HepG2 (cell line): ENCODE measurements around the gene SLC9A8. TPM values are rescaled to one million over a fixed set of nuclear protein-coding genes. Genes with fewer than 3 reads are reported as not detected.

Experiments used
- FOSL2 ChIP-seq: sonication (generic); formaldehyde crosslinking; IDR thresholded peaks from 2 replicates; pipeline ENCODE4 v1.4.0; 2020; ENCODE audit warnings: missing genetic modification reagents
- IRX3 ChIP-seq: sonication (generic); formaldehyde crosslinking; IDR thresholded peaks from 2 replicates; pipeline ENCODE4 v1.8.1; 2023; ENCODE audit warnings: mild to moderate bottlenecking, low read depth, missing genetic modification reagents, borderline replicate concordance
- ISL2 ChIP-seq: sonication (generic); formaldehyde crosslinking; IDR thresholded peaks from 2 replicates; pipeline ENCODE4 v1.5.0; 2020; ENCODE audit warnings: missing genetic modification reagents
- ONECUT2 ChIP-seq: sonication (generic); formaldehyde crosslinking; IDR thresholded peaks from 2 replicates; pipeline ENCODE4 v1.4.0; 2020; ENCODE audit warnings: missing genetic modification reagents
- RELA ChIP-seq: sonication (generic); formaldehyde crosslinking; IDR thresholded peaks from 2 replicates; pipeline ENCODE4 v1.4.0; 2020; ENCODE audit warnings: missing genetic modification reagents
- RXRA ChIP-seq: sonication (generic); formaldehyde crosslinking; IDR thresholded peaks from 2 replicates; pipeline ENCODE4 v1.5.1; 2020; ENCODE audit warnings: missing genetic modification reagents
- RXRB ChIP-seq: IDR thresholded peaks from 2 replicates; pipeline ENCODE4 v1.6.1; 2016; ENCODE audit warnings: borderline replicate concordance, missing genetic modification reagents, missing compliant biosample characterization
- TSC22D2 ChIP-seq: sonication (generic); formaldehyde crosslinking; IDR thresholded peaks from 2 replicates; pipeline ENCODE4 v1.5.1; 2020; ENCODE audit warnings: missing genetic modification reagents, mild to moderate bottlenecking, borderline replicate concordance
- ZNF234 ChIP-seq: sonication (generic); formaldehyde crosslinking; conservative IDR thresholded peaks from 2 replicates; pipeline ENCODE4 v1.5.1; 2020; ENCODE audit warnings: mild to moderate bottlenecking, missing genetic modification reagents
- ZNF724P ChIP-seq: sonication (generic); formaldehyde crosslinking; IDR thresholded peaks from 2 replicates; pipeline ENCODE4 v1.8.0; 2022; ENCODE audit warnings: missing genetic modification reagents, borderline replicate concordance
- polyA plus RNA-seq, 8 experiments: library from polyadenylated mRNA; depleted of rRNA in 3 of 8; stranded (reverse) in 7 of 8; unstranded in 1 of 8; fragments of >200 nt; fragmentation: Illumina TruSeq in 4 of 8; extraction: Trizol in 4 of 8; gene quantifications; 2 replicates each; pipeline versions ENCODE4 v1.2.1 to v1.2.3, GENCODE V29; 2011 to 2016; ENCODE audit warnings: low read depth in 4 of 8, missing spikeins in 1 of 8, mixed read lengths in 1 of 8; ENCODE audit not compliant: insufficient read depth in 1 of 8
- total RNA-seq, 5 experiments: library from RNA; depleted of rRNA; stranded (reverse); fragments of >200 nt; fragmentation: Illumina TruSeq; extraction: Trizol; gene quantifications; 2 replicates each; pipeline ENCODE4 v1.2.3, GENCODE V29; 2016; ENCODE audit warnings: low read depth in 1 of 5
- TF ChIP-seq, protein P1 (sequence below): sonication (generic); formaldehyde crosslinking; IDR thresholded peaks from 2 replicates; pipeline ENCODE4 v1.4.0; 2020; ENCODE audit warnings: missing genetic modification reagents, borderline replicate concordance
- TF ChIP-seq, protein P2 (sequence below), 2 experiments: sonication (generic) in 1 of 2; formaldehyde crosslinking in 1 of 2; IDR thresholded peaks; 2 replicates each; pipeline versions ENCODE4 v1.4.0 to v1.6.1; 2016 to 2020; ENCODE audit warnings: borderline replicate concordance in 1 of 2, low read depth in 1 of 2, mild to moderate bottlenecking in 1 of 2, missing genetic modification reagents in 1 of 2
- TF ChIP-seq, protein P3 (sequence below): sonication (generic); formaldehyde crosslinking; IDR thresholded peaks from 2 replicates; pipeline ENCODE4 v1.4.0; 2020; ENCODE audit warnings: missing genetic modification reagents
- TF ChIP-seq, protein P4 (sequence below): sonication (generic); formaldehyde crosslinking; IDR thresholded peaks from 2 replicates; pipeline ENCODE4 v1.8.0; 2022; ENCODE audit warnings: missing genetic modification reagents, mild to moderate bottlenecking, moderate library complexity, borderline replicate concordance

The SLC9A8 gene
- total and polyA plus RNA-seq, 2 of the 13 experiments (the other 11 are each of a cell fraction or from before 2014, with no cell fraction given) = 4.1 to 7.4 TPM

DNA sequence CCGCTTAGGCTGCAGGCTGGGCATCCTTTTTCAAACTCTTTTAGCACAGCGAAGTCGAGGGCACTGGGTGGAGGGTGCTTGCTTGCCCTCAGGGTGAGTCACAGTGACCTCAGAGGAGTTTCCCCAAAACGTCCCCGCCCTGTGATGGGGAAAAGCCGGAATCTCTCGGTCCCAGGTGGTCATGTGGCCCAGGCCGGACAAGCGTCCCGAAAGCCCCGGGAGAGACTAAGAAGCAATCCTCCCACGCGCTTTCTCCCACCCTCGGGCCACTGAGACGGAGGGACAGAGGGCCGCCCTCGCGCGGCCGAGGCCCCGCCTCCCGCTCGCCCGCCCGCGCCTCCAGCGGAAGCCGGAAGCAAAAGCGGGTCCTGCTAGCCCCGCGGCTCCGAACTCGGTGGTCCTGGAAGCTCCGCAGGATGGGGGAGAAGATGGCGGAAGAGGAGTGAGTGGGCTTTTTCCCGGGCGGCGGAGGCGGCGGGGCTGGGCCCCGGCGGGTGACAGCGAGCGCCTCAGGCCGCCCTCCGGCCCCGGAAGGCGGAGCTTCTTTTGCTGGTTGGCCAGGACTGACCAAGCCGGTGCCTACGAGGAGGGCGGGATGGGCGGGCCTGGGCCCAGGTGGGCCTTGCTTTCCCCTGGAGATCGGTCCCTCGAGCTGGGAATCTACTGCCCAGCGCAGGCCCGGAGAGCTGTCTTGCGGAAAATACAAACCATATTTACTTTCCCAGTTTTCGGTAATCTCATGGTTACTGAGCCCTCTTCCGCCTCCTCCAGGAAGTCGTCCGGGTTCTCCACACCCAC, at the start of gene SLC9A8 (continued):
- TF ChIP-seq, protein P1, sequence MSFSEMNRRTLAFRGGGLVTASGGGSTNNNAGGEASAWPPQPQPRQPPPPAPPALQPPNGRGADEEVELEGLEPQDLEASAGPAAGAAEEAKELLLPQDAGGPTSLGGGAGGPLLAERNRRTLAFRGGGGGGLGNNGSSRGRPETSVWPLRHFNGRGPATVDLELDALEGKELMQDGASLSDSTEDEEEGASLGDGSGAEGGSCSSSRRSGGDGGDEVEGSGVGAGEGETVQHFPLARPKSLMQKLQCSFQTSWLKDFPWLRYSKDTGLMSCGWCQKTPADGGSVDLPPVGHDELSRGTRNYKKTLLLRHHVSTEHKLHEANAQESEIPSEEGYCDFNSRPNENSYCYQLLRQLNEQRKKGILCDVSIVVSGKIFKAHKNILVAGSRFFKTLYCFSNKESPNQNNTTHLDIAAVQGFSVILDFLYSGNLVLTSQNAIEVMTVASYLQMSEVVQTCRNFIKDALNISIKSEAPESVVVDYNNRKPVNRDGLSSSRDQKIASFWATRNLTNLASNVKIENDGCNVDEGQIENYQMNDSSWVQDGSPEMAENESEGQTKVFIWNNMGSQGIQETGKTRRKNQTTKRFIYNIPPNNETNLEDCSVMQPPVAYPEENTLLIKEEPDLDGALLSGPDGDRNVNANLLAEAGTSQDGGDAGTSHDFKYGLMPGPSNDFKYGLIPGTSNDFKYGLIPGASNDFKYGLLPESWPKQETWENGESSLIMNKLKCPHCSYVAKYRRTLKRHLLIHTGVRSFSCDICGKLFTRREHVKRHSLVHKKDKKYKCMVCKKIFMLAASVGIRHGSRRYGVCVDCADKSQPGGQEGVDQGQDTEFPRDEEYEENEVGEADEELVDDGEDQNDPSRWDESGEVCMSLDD (CRISPR knock-in tag) = peak; percentile 78
- TF ChIP-seq RELA (CRISPR knock-in tag) (no peak; the same call in 1 of the 2 replicates), RXRA (CRISPR knock-in tag) (peak; percentile 88), TSC22D2 (CRISPR knock-in tag) (0 out of 2 replicates have a peak, but pooled peaks have one; percentile 57), ISL2 (CRISPR knock-in tag) (peak; percentile 82), ONECUT2 (CRISPR knock-in tag) (no peak), ZNF234 (CRISPR knock-in tag) (0 out of 2 replicates have a peak, but pooled peaks have one; percentile 49), FOSL2 (CRISPR knock-in tag) (peak; percentile 87), RXRB (CRISPR knock-in tag) (peak; percentile 76; the same call in 1 of the 2 replicates), IRX3 (CRISPR knock-in tag) (no peak), ZNF724P (no peak; the same call in 1 of the 2 replicates)
- TF ChIP-seq, protein P2, sequence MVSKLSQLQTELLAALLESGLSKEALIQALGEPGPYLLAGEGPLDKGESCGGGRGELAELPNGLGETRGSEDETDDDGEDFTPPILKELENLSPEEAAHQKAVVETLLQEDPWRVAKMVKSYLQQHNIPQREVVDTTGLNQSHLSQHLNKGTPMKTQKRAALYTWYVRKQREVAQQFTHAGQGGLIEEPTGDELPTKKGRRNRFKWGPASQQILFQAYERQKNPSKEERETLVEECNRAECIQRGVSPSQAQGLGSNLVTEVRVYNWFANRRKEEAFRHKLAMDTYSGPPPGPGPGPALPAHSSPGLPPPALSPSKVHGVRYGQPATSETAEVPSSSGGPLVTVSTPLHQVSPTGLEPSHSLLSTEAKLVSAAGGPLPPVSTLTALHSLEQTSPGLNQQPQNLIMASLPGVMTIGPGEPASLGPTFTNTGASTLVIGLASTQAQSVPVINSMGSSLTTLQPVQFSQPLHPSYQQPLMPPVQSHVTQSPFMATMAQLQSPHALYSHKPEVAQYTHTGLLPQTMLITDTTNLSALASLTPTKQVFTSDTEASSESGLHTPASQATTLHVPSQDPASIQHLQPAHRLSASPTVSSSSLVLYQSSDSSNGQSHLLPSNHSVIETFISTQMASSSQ (IDR thresholded peaks at IDR 0.05; ENCODE audit: low read depth) = no peak
- TF ChIP-seq, protein P2 (CRISPR knock-in tag; IDR thresholded peaks at IDR 0.05; ENCODE audit: borderline replicate concordance) = peak; percentile 63; the same call in 1 of the 2 replicates
- TF ChIP-seq, protein P3, sequence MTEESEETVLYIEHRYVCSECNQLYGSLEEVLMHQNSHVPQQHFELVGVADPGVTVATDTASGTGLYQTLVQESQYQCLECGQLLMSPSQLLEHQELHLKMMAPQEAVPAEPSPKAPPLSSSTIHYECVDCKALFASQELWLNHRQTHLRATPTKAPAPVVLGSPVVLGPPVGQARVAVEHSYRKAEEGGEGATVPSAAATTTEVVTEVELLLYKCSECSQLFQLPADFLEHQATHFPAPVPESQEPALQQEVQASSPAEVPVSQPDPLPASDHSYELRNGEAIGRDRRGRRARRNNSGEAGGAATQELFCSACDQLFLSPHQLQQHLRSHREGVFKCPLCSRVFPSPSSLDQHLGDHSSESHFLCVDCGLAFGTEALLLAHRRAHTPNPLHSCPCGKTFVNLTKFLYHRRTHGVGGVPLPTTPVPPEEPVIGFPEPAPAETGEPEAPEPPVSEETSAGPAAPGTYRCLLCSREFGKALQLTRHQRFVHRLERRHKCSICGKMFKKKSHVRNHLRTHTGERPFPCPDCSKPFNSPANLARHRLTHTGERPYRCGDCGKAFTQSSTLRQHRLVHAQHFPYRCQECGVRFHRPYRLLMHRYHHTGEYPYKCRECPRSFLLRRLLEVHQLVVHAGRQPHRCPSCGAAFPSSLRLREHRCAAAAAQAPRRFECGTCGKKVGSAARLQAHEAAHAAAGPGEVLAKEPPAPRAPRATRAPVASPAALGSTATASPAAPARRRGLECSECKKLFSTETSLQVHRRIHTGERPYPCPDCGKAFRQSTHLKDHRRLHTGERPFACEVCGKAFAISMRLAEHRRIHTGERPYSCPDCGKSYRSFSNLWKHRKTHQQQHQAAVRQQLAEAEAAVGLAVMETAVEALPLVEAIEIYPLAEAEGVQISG = peak; percentile 99
- TF ChIP-seq, protein P4, sequence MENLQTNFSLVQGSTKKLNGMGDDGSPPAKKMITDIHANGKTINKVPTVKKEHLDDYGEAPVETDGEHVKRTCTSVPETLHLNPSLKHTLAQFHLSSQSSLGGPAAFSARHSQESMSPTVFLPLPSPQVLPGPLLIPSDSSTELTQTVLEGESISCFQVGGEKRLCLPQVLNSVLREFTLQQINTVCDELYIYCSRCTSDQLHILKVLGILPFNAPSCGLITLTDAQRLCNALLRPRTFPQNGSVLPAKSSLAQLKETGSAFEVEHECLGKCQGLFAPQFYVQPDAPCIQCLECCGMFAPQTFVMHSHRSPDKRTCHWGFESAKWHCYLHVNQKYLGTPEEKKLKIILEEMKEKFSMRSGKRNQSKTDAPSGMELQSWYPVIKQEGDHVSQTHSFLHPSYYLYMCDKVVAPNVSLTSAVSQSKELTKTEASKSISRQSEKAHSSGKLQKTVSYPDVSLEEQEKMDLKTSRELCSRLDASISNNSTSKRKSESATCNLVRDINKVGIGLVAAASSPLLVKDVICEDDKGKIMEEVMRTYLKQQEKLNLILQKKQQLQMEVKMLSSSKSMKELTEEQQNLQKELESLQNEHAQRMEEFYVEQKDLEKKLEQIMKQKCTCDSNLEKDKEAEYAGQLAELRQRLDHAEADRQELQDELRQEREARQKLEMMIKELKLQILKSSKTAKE (CRISPR knock-in tag) = no peak
